GM19372 (cell line): ENCODE data around the gene PPBP.

Source experiments
- ATAC-seq: cut with Tn5 transposase; IDR thresholded peaks from one replicate; pipeline ENCODE4 v1.9.1; 2021; ENCODE audit warnings: mild to moderate bottlenecking, low read depth, moderate library complexity; ENCODE audit not compliant: unreplicated experiment

The PPBP gene

DNA sequence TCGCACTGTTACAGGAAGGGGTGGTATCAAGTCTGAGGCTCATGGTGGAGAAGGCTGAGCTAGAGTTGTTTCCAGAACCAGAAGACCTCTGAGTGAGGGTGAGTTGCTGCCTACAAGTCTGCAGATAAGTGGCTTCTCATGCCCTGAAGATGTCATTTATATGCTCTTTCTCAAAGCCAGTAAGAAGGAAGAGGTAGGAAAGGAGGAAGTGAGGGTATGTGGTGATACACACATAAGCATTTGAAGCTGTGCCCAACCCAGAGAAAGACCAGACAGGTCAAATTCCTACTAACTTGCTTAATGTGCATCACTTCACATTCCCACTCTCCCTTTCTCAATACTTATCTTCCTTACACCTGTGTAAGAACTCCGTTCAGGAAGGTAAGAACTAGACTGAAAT lies at the start of gene PPBP:
Gene PPBP, minus strand, starts transcription at position 130 of the 400 bp plus-strand sequence. Its CDS starts 87 bp downstream, at position 43.
- ATAC-seq: no peak

- no peak for ATAC-seq
These were observed 49.3 kb upstream of the PPBP start for GRCh38 chr4:74037076-74037955.

DNA sequence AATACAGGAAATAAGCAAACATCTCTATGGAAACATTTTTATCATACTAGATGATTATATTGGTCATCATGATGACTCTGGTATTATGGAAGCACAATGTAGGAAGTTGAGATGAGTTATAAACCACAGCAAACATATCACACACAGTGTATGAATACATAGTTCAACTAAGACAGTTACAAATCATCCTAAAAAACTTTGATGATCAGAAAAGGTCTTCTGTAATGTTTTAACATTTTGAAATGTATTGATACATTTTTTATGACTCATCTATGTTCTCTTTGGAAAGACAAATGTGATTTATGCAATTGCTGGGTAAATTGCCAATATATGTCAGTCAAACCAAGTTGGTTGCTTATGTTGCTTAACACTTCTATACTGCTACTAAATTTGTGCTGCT lies 45.7 kb upstream of the PPBP start:
- no peak for ATAC-seq

DNA sequence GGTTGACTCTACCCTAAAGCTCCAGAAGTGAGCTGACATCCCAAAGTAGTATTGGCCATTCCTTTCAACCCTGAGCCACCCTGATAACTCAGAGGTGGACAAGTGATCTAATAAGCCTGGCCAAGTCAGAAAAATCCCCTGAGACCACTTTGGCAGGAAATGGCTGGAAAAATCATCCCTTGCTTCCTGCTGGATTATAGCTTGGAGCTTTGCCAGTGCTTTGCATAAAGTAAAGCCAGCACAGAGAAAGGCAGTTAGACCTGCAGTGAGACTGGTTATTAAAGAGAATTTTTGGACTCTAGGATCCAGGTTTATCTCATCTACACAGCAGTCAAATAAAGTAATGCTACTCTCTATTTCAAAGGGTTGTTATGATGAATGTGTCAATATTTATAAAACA lies 44.1 kb upstream of the PPBP start:
- ATAC-seq: no peak

- no peak for ATAC-seq
These were observed 43.6 kb upstream of the PPBP start for GRCh38 chr4:74031576-74031975.

- no peak for ATAC-seq
These were observed 42.3 kb upstream of the PPBP start for GRCh38 chr4:74030285-74030684.

DNA sequence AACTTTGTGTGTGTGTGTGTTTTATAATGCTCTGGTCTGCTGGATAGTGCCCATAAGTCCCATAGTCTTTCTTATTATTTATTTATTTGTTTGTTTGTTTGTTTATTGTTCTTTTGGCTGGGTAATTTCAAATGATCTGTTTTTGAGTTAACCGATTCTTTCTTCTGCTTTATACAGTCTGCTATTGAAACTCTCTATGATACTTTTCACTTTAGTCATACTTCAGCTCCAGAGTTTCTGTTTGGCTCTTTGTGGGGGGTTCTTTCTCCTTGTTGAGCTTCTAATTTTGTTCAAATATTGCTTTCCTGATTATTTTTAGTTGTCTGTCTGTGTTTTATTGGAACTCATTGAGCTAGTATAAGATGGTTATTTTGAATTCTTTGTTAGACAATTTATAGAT lies 40.5 kb upstream of the PPBP start:
- ATAC-seq: no peak

GRCh38 chr4:74023709-74024108 lies 35.7 kb upstream of the PPBP start:
- ATAC-seq: no peak

DNA sequence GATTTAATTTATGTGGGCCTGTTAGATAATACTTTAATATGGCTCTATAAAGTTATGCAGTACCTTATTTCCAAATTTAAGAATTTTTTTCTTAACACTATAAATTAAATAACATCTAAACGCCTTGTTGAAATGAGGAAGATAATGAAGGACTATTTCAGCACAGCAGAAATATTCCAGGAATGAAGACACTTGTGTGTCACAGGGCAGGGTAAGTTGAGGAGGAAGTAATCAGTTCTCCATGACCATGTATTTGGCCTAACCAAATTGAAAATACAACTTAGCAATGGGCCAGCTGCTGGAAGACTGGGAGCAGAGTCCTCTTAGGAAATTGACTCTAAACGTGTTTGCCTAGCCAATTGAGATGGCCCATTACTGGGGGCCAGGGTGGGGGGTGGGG lies 33.6 kb upstream of the PPBP start:
- ATAC-seq: no peak

GRCh38 chr4:74018771-74019170 lies 30.8 kb upstream of the PPBP start:
- ATAC-seq: no peak

DNA sequence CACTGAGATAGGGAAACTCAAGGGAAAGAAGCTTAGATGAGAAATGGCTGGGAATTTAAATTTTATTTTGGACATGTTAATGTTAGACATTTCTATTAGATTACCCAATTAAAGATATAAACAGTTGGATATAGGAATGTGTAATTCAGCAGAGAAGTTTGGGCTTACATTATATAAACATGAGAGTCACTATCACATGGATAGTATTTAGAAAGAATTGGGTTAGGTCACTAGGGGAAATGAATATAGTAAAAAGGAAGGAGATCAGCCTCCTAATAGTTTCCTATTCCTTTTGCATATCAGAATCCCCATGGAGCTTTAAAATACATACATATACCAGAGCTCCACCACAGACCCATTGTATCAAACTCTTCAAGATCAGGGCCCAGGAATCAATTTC lies 30.1 kb upstream of the PPBP start:
- ATAC-seq: no peak

- ATAC-seq: no peak
These were observed 28.1 kb upstream of the PPBP start for GRCh38 chr4:74016068-74016467.

DNA sequence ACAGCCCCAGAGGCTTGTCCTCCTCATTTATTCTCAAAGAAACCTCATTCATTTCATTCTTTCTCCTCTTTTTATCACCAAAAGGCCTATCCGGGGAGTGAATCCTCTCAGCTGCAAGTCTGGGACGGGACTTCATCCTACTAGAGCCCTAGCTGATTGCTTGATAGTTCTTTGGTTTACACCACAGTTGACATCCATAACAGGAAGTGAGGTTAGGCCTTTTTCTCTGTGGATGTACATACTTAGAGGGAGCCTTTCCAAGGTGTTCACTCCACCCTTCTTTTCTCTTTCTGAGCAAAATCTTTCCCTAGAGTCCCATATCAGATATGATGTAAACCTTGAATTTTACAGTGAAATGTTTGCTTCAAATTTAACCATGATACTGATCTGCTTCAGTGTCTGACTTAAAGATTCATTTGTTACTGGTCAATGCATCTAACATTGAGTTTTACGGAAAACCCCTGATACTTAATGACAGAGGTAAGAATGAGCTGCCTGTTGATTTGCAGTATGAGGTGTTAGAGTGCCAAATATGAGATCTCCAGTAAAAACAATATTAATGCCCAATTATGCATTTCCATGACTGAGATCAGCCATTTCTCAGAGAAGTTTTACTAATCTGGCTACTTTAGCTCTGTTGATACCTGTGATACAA lies 27.3 kb upstream of the PPBP start:
- ATAC-seq: no peak

DNA sequence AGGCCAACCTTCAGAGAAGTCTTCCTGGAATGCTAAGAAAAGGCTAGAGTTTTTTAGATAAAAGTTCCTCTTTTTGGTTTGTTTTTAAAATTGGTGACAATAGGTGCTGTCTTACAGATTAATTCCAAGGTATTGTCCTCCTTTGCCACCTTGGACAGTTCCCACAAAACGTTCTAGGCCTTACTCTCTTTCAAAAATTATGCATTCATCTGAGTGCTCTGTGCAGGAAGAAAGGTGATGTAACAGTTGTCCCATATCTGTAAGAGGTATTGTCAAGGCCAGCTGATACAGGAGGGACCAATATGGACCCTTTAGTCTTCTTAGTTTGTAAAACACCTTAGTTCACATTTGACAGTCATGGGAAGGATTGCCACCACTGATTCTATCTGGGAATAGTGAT lies 26.3 kb upstream of the PPBP start:
- ATAC-seq: no peak

DNA sequence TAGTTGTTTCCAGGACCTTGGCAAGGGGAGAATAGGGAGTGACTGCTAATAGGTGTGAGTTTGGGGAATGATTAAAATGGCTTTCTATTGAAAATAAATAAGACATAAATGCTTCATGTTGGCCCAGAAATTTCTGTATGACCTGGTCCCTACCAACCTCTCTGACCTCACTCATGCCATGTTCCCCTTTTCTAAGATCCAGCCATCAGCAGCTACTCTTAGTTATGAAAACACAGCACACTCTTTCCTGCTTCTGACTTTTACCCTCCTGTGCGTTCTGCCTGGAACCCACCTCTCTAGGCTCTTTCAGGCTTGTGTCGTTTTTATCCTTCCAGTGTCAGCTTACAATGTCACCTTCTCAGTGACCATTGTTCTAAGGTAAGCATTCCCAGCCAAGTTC lies 25.3 kb upstream of the PPBP start:
- ATAC-seq: no peak

GRCh38 chr4:74012130-74012529 lies 24.1 kb upstream of the PPBP start:
- ATAC-seq: no peak

- no peak for ATAC-seq
These were observed 21.3 kb upstream of the PPBP start for GRCh38 chr4:74009307-74009706.

DNA sequence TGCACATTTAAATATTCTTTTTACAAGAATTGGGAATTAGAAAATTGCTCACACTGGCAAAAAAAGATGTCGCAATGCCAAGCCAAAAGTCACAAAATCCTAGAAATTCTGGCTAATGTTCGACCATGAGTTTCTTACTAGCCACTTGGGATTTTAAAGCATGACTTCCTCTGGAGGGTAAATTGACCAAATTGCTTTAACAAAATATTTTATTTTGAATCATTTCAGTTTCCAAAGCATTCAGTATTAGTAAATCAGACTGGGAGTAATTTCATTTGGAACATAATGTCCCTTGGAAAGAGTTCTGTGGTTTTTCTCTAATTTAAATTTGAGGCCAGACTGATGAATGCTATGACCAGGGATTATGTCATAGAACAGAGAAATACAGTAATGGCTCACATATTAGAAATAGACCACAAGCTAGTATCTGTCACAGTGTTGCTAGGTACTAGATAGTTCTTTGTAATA lies 18.1 kb upstream of the PPBP start:
- no peak for ATAC-seq

DNA sequence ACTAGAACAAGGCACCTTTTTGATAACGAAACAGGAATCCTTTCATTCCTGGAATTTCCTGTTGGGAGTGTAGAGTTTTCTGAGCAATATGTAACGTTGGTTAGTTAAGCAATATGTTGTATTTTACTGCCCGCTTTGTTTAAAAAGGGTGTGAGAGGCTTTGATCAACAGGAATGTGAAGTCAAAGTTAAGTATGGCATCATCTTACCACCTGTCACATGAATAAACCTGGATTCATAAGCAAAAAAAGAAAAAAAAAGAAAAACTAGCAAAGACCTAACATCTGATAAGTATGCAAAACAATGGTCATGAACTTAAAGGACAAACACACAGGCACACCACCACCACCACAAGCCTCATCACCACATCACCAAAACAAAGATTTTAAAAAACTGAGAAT lies 17.5 kb upstream of the PPBP start:
- no peak for ATAC-seq

DNA sequence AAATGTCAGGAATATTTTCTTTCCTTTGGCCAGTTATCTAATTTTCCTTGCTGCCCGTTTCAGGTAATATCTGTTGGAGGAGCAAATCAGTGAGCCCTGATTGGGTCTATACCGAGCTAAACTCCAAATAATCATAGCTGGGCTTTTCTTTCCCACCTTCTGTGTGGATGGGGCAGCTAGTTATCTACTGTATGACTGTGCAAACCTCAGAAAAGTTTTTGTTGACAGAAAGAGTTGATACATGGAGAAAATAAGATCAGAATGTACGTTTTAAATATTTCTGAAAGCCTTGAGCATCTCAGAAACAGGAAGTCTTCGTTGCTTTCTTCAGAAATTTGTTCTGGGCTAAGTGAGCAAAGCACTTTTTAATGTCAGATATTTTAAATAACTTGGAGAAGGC lies 16.7 kb upstream of the PPBP start:
- no peak for ATAC-seq

DNA sequence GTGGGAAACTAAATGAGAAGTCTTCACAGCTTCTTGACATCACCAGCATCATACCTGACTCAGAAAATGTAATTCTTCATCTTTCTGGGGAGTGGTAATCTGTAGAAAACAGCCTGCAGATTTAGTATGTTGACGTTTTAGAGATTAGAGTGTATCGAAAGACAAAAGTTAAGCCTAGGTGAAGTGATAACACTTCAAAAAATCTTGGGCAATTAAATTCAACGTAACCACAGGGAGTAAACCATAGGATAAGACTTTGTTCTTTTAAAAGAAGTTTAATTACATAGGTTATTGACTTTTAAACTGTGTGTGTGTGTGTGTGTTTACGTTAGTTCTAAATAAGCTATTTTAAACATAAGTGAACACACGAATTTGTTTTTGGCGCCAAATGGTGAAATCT lies 12.3 kb upstream of the PPBP start:
- no peak for ATAC-seq
